GM12865 (cell line): ENCODE data around the gene CAMP.

Source experiments
- DNase-seq: peaks from one replicate; pipeline ENCODE4 v3.0.0; 2010; ENCODE audit warnings: low read depth
- H3K4me3 ChIP-seq: 2 replicates; pipeline ENCODE4 v1.5.1; 2011; ENCODE audit warnings: mild to moderate bottlenecking, low read depth, low read length, control low read depth
- CTCF ChIP-seq: IDR thresholded peaks from 2 replicates; pipeline ENCODE4 v1.5.1; 2011; ENCODE audit warnings: low read length, control low read depth, low read depth, inconsistent platforms; ENCODE audit not compliant: insufficient read depth; ENCODE audit errors: missing control alignments

Gene CAMP

GRCh38 chr3:48247401-48247811, 24.1 kb downstream of the CAMP start:
- TF ChIP-seq CTCF, result no peak
- no peak for DNase-seq

DNA sequence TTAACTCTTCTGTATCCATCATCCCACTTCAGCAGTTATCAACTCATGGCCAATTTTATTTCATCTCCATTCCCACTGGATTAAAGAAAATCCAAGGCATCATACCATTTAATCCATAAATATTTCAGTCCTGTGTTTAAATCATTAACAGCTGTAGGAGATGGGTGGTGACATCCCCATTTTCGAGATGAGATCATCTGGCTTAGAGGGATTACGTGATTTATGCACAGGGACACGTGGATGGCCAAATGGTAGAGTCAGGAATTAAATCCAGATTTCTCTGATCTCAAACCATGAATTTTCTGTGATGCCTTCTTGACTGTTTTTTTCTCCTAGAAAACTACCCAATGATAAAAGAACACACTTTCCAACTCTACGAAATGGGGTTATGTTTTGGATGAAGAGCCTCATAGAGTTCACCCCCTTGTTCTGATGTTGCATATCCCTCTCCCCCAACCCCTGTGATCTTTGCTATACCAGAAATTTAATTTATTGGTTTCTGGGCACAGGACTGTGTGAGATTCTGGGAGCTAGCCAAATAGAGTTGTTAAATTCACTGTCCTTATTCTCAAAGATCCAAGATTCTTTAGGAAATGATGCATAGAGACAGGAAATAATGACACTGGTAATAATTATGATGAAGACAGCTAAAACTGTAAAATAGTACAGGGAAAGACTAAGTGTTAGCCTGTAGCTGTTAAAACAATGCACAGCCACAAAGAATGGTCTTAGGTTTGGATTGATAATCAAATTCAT, 25.0 kb downstream of the CAMP start:
- H3K4me3 ChIP-seq, result no peak overlapping the region
- no peak for DNase-seq
- TF ChIP-seq CTCF, result no peak

More at GRCh38 chr3:48247401-48247811, 24.1 kb downstream of the CAMP start:
- no peak overlapping the region for H3K4me3 ChIP-seq

GRCh38 chr3:48256557-48256956, 33.3 kb downstream of the CAMP start:
- DNase-seq, result no peak
- TF ChIP-seq CTCF, result no peak
- no peak overlapping the region for H3K4me3 ChIP-seq

DNA sequence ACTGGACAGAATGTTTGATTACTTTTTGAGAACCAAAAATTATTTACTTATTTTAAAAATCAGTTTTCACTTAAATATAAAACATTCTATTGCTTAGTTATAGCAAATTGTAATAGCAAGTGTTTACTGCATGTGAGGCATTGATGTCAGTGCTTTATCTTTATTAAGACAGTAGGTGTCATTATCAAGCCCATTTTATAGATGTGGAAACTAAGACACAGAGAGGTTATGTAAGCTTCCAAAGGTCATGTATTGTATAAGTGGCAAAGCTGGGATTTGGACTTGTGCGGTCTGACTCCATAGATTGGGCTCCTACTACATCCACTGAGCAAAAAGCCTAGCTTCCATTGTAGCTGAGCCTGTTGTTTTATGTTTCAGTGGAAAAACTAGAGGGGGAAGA, 35.2 kb downstream of the CAMP start:
- TF ChIP-seq CTCF, result no peak
- DNase-seq, result no peak
- H3K4me3 ChIP-seq, result no peak overlapping the region

DNA sequence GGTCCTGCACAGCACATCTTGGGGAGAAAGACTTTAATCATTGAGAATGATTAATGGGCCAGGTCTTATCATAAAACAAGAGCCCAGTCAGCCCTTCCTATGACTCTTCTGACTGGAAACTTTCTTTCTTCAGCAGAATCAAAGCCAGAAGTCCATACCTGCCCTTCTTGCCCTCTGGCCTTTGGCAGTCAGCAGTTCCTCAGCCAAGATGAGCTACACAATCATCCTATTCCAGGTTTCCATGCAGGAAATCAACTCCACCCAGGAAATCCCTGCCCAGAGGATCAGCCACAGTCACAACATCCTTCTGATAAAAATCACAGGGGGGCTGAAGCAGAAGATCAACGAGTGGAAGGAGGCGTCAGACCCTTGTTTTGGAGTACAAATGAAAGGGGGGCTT, 44.5 kb downstream of the CAMP start:
- no peak for DNase-seq
- no peak overlapping the region for H3K4me3 ChIP-seq
- TF ChIP-seq CTCF, result no peak

- no peak for DNase-seq
- no peak for TF ChIP-seq CTCF
- no peak overlapping the region for H3K4me3 ChIP-seq
Measured at GRCh38 chr3:48268381-48268935, 45.2 kb downstream of the CAMP start.
